ENCODE measurements around the gene AGPAT4.

DNA sequence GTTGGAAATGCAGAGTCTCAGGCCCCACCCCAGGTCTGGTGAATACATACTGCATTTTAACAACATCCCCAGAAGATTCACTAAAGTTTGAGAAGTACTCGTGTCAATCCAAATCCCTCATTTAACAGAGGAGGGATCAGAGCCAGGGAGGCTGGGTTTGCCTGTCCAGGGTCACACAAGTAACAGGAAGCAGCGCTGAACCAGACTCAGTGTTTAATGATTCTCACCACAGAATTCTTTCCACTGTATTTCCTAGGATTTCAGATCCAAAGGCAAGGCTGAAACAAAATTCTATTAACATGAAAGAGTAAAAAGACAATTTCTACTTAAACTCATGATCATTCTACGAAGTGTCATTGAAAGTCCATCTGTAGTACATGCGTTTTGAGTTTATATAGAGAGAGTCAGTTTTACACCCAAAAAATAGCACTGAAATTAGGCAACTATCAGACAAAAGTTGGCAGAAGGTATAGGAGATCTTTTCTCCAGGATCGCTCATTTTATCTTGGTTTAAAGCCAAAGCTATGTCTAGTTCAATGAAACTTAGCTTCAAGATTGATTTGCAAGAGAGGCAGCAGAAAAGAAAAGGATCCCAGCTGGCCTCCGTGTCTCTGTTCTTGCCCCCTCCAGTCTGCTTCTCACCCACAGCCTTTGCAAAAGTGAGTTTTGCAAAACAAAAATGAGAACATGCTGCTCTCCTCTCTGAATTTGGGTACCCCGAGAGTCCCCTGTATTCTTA lies 6.0 kb upstream of the AGPAT4 start:
- TF ChIP-seq, protein P1, sequence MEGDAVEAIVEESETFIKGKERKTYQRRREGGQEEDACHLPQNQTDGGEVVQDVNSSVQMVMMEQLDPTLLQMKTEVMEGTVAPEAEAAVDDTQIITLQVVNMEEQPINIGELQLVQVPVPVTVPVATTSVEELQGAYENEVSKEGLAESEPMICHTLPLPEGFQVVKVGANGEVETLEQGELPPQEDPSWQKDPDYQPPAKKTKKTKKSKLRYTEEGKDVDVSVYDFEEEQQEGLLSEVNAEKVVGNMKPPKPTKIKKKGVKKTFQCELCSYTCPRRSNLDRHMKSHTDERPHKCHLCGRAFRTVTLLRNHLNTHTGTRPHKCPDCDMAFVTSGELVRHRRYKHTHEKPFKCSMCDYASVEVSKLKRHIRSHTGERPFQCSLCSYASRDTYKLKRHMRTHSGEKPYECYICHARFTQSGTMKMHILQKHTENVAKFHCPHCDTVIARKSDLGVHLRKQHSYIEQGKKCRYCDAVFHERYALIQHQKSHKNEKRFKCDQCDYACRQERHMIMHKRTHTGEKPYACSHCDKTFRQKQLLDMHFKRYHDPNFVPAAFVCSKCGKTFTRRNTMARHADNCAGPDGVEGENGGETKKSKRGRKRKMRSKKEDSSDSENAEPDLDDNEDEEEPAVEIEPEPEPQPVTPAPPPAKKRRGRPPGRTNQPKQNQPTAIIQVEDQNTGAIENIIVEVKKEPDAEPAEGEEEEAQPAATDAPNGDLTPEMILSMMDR (conservative IDR thresholded peaks at IDR 0.05; ENCODE audit: low read length), result no peak
- TF ChIP-seq EZH2phosphoT487 (IDR thresholded peaks at IDR 0.05; ENCODE audit: borderline replicate concordance, low read depth, low read length), result no peak
